HG03196 (cell line): ENCODE data around the gene RNU5B-1.
"Not testable (repeated sequence)": the region's sequence is repeated elsewhere in the genome, so short reads cannot be mapped to it uniquely, and the experiment has no call there.

ENCODE experiments used
- ATAC-seq: cut with Tn5 transposase; IDR thresholded peaks from one replicate; pipeline ENCODE4 v1.9.1; 2021; ENCODE audit not compliant: unreplicated experiment

Gene RNU5B-1

GRCh38 chr15:65339920-65340319 lies 35.4 kb downstream of the RNU5B-1 start:
- ATAC-seq, result no peak

DNA sequence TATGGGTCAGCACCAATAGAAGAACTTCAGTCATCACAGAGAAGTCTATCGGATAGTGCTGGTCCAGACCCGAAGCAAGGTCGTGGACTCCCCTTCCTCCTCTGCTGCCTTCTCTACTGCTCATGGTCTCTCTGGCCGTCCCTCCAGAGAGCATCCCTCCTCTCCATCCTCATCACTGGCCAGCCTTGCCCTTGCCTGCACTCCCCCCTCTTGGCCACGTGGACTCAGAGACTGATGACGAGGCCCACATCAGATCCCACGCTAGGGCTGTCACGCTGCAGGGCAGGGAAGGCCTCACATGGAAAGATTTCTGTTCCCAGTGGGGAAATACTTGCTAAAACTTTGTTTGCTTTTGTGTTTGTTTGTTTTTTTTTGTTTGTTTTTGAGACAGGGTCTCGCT lies 38.0 kb downstream of the RNU5B-1 start:
- ATAC-seq, result no peak

DNA sequence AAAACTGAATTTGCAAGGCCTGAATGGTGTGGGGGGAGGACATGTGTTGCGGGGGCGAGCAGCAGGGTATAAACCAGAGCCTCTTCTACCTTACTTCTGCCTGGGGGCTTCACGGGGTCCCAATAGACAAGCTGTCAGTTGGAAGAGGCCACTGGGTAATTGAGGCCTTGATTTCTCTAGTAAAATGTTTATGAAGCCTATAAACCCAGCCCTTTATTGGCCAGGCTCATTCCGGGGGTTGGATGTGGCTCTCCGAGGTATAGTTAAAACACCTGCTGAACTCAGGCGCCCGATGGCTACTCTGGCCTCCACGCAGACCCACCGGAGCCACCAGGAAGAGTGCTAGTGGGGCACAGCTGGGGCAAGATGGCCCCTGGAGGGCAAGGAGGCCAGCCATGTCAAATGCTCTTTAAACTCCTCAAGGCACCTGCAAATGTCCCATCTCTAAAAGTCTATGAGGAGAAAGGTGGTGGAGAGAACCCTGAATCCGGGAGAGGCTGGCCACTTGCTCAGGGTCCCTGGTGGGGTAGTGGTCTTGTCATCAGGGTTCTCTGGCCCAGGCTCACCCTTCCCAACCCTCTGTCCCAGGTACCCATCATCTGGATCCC lies 39.0 kb downstream of the RNU5B-1 start:
- no peak for ATAC-seq

- no peak for ATAC-seq
These were observed 39.9 kb downstream of the RNU5B-1 start for GRCh38 chr15:65344214-65344913.

GRCh38 chr15:65344914-65345275 lies 40.4 kb downstream of the RNU5B-1 start:
- no peak for ATAC-seq

GRCh38 chr15:65346856-65347598 lies 42.5 kb downstream of the RNU5B-1 start:
- ATAC-seq, result no peak

DNA sequence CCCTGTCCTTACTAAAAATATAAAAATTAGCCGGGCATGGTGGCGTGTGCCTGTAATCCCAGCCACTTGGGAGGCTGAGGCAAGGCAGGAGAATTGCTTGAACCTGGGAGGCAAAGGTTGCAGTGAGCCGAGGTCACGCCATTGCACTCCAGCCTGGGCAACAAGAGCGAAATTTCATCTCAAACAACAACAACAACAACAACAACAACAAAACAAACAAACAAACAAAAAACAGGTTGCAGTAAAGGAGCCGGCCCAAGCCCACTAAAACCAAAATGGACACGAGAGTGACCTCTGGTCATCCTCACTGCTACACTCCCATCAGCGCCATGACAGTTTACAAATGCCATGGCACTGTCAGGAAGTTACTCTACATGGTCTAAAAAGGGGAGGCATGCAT lies 43.3 kb downstream of the RNU5B-1 start:
- ATAC-seq, result not testable (repeated sequence)

GRCh38 chr15:65349338-65349737 lies 44.9 kb downstream of the RNU5B-1 start:
- no peak for ATAC-seq

GRCh38 chr15:65351972-65352371 lies 47.5 kb downstream of the RNU5B-1 start:
- ATAC-seq, result not testable (repeated sequence)
